GM23338 (cell line): Measurements from ENCODE around the gene RGS6. TPM values are rescaled to one million over a fixed set of nuclear protein-coding genes. Genes with fewer than 3 reads are reported as not detected.

ENCODE experiments used
- ATAC-seq: fragments of 200-7000 bp; cut with Tn5 transposase; 3 replicates; pipeline ENCODE4 v1.9.1; 2020
- DNase-seq: peaks from one replicate; pipeline ENCODE4 v3.0.0-alpha.2; 2015; ENCODE audit warnings: low spot score
- H2AFZ ChIP-seq: fragments of 200-600 bp; sonication (generic); 2 replicates; pipeline ENCODE4 v1.8.0; 2016; ENCODE audit warnings: antibody characterized with exemption, mild to moderate bottlenecking, moderate library complexity
- H3F3A ChIP-seq: fragments of 200-600 bp; sonication (generic); replicated peaks from 2 replicates; pipeline ENCODE4 v1.8.0; 2017; ENCODE audit warnings: antibody characterized with exemption, mixed run types, low read depth
- H3K27ac ChIP-seq: fragments of 200-600 bp; sonication (generic); 2 replicates; pipeline ENCODE4 v1.6.1; 2016; ENCODE audit warnings: low read depth
- H3K27me3 ChIP-seq: fragments of 200-600 bp; sonication (generic); 2 replicates; pipeline ENCODE4 v1.8.0; 2016; ENCODE audit warnings: mild to moderate bottlenecking, mixed run types, moderate library complexity; ENCODE audit not compliant: insufficient read depth
- H3K36me3 ChIP-seq: fragments of 200-600 bp; sonication (generic); 2 replicates; pipeline ENCODE4 v1.8.0; 2016; ENCODE audit warnings: mild to moderate bottlenecking; ENCODE audit not compliant: insufficient read depth
- H3K4me1 ChIP-seq: fragments of 200-600 bp; sonication (generic); 2 replicates; pipeline ENCODE4 v1.8.0; 2016; ENCODE audit warnings: mild to moderate bottlenecking, moderate library complexity; ENCODE audit not compliant: insufficient read depth
- H3K4me2 ChIP-seq: fragments of 200-600 bp; sonication (generic); 2 replicates; pipeline ENCODE4 v1.7.1; 2017; ENCODE audit warnings: mixed run types
- H3K4me3 ChIP-seq: fragments of 200-600 bp; sonication (generic); 2 replicates; pipeline ENCODE4 v1.6.1; 2016; ENCODE audit warnings: mixed run types
- H3K79me2 ChIP-seq: fragments of 200-600 bp; sonication (generic); replicated peaks from 2 replicates; pipeline ENCODE4 v1.8.0; 2017; ENCODE audit warnings: mild to moderate bottlenecking; ENCODE audit not compliant: insufficient read depth
- H3K9me2 ChIP-seq: fragments of 200-600 bp; sonication (generic); 2 replicates; pipeline ENCODE4 v1.8.0; 2017; ENCODE audit not compliant: insufficient read depth
- H4K20me1 ChIP-seq: fragments of 200-600 bp; sonication (generic); replicated peaks from 2 replicates; pipeline ENCODE4 v1.8.0; 2017; ENCODE audit warnings: mild to moderate bottlenecking; ENCODE audit not compliant: insufficient read depth
- H3K27ac Mint-ChIP-seq: 2 replicates; pipeline ENCODE4 v1.8.0; 2020; ENCODE audit warnings: inconsistent platforms, mild to moderate bottlenecking, moderate library complexity, mixed read lengths
- H3K27me3 Mint-ChIP-seq: 3 replicates; pipeline ENCODE4 v1.8.0; 2022; ENCODE audit warnings: low read depth, mild to moderate bottlenecking, moderate library complexity, mixed read lengths, inconsistent platforms; ENCODE audit not compliant: insufficient read depth, poor library complexity
- H3K36me3 Mint-ChIP-seq: 3 replicates; pipeline ENCODE4 v1.8.0; 2021; ENCODE audit warnings: low read depth, mild to moderate bottlenecking, inconsistent platforms, moderate library complexity, mixed read lengths
- H3K4me1 Mint-ChIP-seq: 3 replicates; pipeline ENCODE4 v1.8.0; 2020; ENCODE audit warnings: mild to moderate bottlenecking, inconsistent platforms, mixed read lengths
- H3K4me3 Mint-ChIP-seq: 3 replicates; pipeline ENCODE4 v1.8.0; 2021; ENCODE audit warnings: moderate library complexity, mild to moderate bottlenecking, inconsistent platforms, mixed read lengths
- H3K9me3 Mint-ChIP-seq: 3 replicates; pipeline ENCODE4 v1.8.0; 2020; ENCODE audit warnings: moderate library complexity, mild to moderate bottlenecking, inconsistent platforms, mixed read lengths
- ETS1 ChIP-seq: IDR thresholded peaks from 2 replicates; pipeline ENCODE4 v1.6.1; 2016; ENCODE audit warnings: antibody characterized with exemption
- EZH2 ChIP-seq: fragments of 200-600 bp; sonication (generic); IDR thresholded peaks from one replicate; pipeline ENCODE4 v1.8.0; 2017; ENCODE audit warnings: antibody characterized with exemption, mild to moderate bottlenecking, low read depth; ENCODE audit not compliant: unreplicated experiment
- EZH2phosphoT487 ChIP-seq: fragments of 200-600 bp; sonication (generic); IDR thresholded peaks from one replicate; pipeline ENCODE4 v1.8.1; 2018; ENCODE audit warnings: antibody characterized with exemption; ENCODE audit not compliant: unreplicated experiment
- JUNB ChIP-seq: IDR thresholded peaks from one replicate; pipeline ENCODE4 v1.6.1; 2016; ENCODE audit warnings: antibody characterized with exemption; ENCODE audit not compliant: unreplicated experiment
- NANOG ChIP-seq: IDR thresholded peaks from 2 replicates; pipeline ENCODE4 v1.6.1; 2016; ENCODE audit warnings: antibody characterized with exemption, borderline replicate concordance
- POLR2AphosphoS5 ChIP-seq: IDR thresholded peaks from 2 replicates; pipeline ENCODE4 v1.6.1; 2016; ENCODE audit warnings: antibody characterized with exemption, low read depth
- REST ChIP-seq: IDR thresholded peaks from one replicate; pipeline ENCODE4 v1.6.1; 2018; ENCODE audit warnings: antibody characterized with exemption; ENCODE audit not compliant: unreplicated experiment
- STAT1 ChIP-seq: IDR thresholded peaks from one replicate; pipeline ENCODE4 v1.6.1; 2016; ENCODE audit warnings: antibody characterized with exemption; ENCODE audit not compliant: unreplicated experiment
- ZNF114 ChIP-seq: fragments of 250-450 bp; sonication (Bioruptor Pico); IDR thresholded peaks from 2 replicates; pipeline ENCODE4 v1.5.0; 2020; ENCODE audit warnings: mild to moderate bottlenecking, moderate library complexity
- ZNF331 ChIP-seq: fragments of 250-450 bp; sonication (Bioruptor Pico); IDR thresholded peaks from 2 replicates; pipeline ENCODE4 v1.5.0; 2020; ENCODE audit warnings: low read depth, mild to moderate bottlenecking, moderate library complexity
- polyA plus RNA-seq: library from polyadenylated mRNA; unstranded; fragments of >200 nt; fragmentation: Nextera tagmentation; extraction: Ambion mirVana; gene quantifications from 2 replicates; pipeline ENCODE4 v1.2.1, GENCODE V29; 2016
- total RNA-seq: library from RNA; depleted of rRNA; stranded (reverse); fragments of >200 nt; shearing (Covaris generic); gene quantifications from 2 replicates; pipeline ENCODE4 v1.2.3, GENCODE V29; 2014
- TF ChIP-seq, protein P1 (sequence below), 2 experiments: fragments of 200-600 bp in 1 of 2; sonication (generic) in 1 of 2; conservative IDR thresholded peaks; 2 replicates each; pipeline versions ENCODE4 v1.5.1 to v1.6.1; 2016 to 2017; ENCODE audit warnings: antibody characterized with exemption in 2 of 2, low read depth in 2 of 2, mild to moderate bottlenecking in 2 of 2, moderate library complexity in 1 of 2

The RGS6 gene
- total and polyA plus RNA-seq, 2 experiments from 2014 or later = 0.66 to 0.83 TPM

GRCh38 chr14:72513346-72513745 lies 581.1 kb downstream of the RGS6 start:
- Histone ChIP-seq H4K20me1 (no peaks in the 10 kb centered on the region), H3K4me1 (no peaks in the 10 kb centered on the region), H3K9me2 (no peaks in the 10 kb centered on the region), H3K79me2 (no peaks in the 10 kb centered on the region), H3K4me3 (no peak overlapping the region), H3F3A (no peaks in the 10 kb centered on the region), H3K27me3 (no peaks in the 10 kb centered on the region), H3K4me2 (no peak overlapping the region), H2AFZ (no peak overlapping the region), H3K36me3 (no peaks in the 10 kb centered on the region), H3K27ac (no peak overlapping the region)
- Mint-ChIP-seq H3K27me3 (peaks cover 6% of the 10 kb centered on the region), H3K9me3 (no peaks in the 10 kb centered on the region), H3K4me1 (no peaks in the 10 kb centered on the region), H3K27ac (no peak overlapping the region), H3K36me3 (no peaks in the 10 kb centered on the region), H3K4me3 (no peak overlapping the region)
- ATAC-seq (no peak), DNase-seq (no peak)
- TF ChIP-seq, protein P1, sequence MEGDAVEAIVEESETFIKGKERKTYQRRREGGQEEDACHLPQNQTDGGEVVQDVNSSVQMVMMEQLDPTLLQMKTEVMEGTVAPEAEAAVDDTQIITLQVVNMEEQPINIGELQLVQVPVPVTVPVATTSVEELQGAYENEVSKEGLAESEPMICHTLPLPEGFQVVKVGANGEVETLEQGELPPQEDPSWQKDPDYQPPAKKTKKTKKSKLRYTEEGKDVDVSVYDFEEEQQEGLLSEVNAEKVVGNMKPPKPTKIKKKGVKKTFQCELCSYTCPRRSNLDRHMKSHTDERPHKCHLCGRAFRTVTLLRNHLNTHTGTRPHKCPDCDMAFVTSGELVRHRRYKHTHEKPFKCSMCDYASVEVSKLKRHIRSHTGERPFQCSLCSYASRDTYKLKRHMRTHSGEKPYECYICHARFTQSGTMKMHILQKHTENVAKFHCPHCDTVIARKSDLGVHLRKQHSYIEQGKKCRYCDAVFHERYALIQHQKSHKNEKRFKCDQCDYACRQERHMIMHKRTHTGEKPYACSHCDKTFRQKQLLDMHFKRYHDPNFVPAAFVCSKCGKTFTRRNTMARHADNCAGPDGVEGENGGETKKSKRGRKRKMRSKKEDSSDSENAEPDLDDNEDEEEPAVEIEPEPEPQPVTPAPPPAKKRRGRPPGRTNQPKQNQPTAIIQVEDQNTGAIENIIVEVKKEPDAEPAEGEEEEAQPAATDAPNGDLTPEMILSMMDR (conservative IDR thresholded peaks at IDR 0.05; ENCODE audit: low read depth in 2 of 2) = no peak
- TF ChIP-seq ZNF114 (CRISPR knock-in tag) = no peak
- TF ChIP-seq ZNF331 = no peak
- TF ChIP-seq ETS1 = no peak
- no peak for TF ChIP-seq EZH2phosphoT487
- no peak for TF ChIP-seq EZH2
- no peak for TF ChIP-seq JUNB
- no peak for TF ChIP-seq STAT1
- TF ChIP-seq POLR2AphosphoS5 = no peak
- no peak for TF ChIP-seq NANOG
- no peak for TF ChIP-seq REST
